Uterus (tissue), 4 donors: ENCODE data around the gene DPEP2. TPM values are rescaled to one million over a fixed set of nuclear protein-coding genes. Genes with fewer than 3 reads are reported as not detected.
A peak's percentile ranks its signal among the peaks of the same experiment; 100 is the strongest.

Experiments used
- DNase-seq, 2 donors: peaks; one replicate each; pipeline ENCODE4 v3.0.0-alpha.2; 2019 to 2020
- H3K27ac ChIP-seq, 2 donors: fragments of 200-600 bp; sonication (generic); 1 replicate in 1 of 2; 2 replicates in 1 of 2; pipeline ENCODE4 v1.5.1; 2016 to 2018
- H3K27me3 ChIP-seq, 2 donors: fragments of 200-600 bp; sonication (generic); one replicate each; pipeline ENCODE4 v1.5.1; 2018 to 2019; ENCODE audit warnings: control low read depth in 1 of 2
- H3K36me3 ChIP-seq, 2 donors: fragments of 200-600 bp; sonication (generic); one replicate each; pipeline ENCODE4 v1.5.1; 2019; ENCODE audit warnings: control low read depth in 1 of 2
- H3K4me1 ChIP-seq, 2 donors: fragments of 200-600 bp; sonication (generic); one replicate each; pipeline ENCODE4 v1.5.1; 2018 to 2019; ENCODE audit warnings: control low read depth in 1 of 2
- H3K4me3 ChIP-seq, 2 donors: fragments of 200-600 bp; sonication (generic); 1 replicate in 1 of 2; 2 replicates in 1 of 2; pipeline ENCODE4 v1.5.1; 2018 to 2019; ENCODE audit warnings: mild to moderate bottlenecking in 1 of 2
- H3K9me3 ChIP-seq, 2 donors: fragments of 200-600 bp; sonication (generic); one replicate each; pipeline ENCODE4 v1.5.1; 2019; ENCODE audit warnings: control low read depth in 1 of 2
- CTCF ChIP-seq, 4 experiments: fragments of 200-600 bp in 2 of 4; fragments of 450-650 bp in 2 of 4; sonication (generic) in 2 of 4; IDR thresholded peaks; one replicate each; pipeline ENCODE4 v1.5.1; 2016 to 2019; ENCODE audit warnings: antibody characterized with exemption in 4 of 4, mild to moderate bottlenecking in 2 of 4, moderate library complexity in 1 of 4
- POLR2A ChIP-seq, 2 donors: fragments of 450-650 bp; IDR thresholded peaks; one replicate each; pipeline ENCODE4 v1.6.1; 2016; ENCODE audit warnings: antibody characterized with exemption in 2 of 2, mild to moderate bottlenecking in 1 of 2, moderate library complexity in 1 of 2
- intact Hi-C: fragments of 100-400 bp; cut with DNase I; formaldehyde crosslinking; loops from one replicate; pipeline ENCODE4 v1.15.1; 2023; ENCODE audit warnings: low total_unique reads
- total RNA-seq, 4 donors: library from RNA; depleted of rRNA in 3 of 4; stranded (reverse); fragments of >200 nt in 3 of 4; gene quantifications; one replicate each; pipeline versions ENCODE4 v1.1.0 to v1.2.4, GENCODE V29; 2014 to 2023
- donor health status: DM: yes; HTN: yes; CAD: no.

Gene DPEP2
- total RNA-seq, 4 donors from 2014 or later = 0.77 to 2.3 (median 0.83) TPM; not detected in 1

- no peak overlapping the region for H3K27ac ChIP-seq
- H3K4me1 ChIP-seq = no peaks in the 10 kb centered on the region
- H3K9me3 ChIP-seq = no peaks in the 10 kb centered on the region
- no peak for DNase-seq
- no peaks in the 10 kb centered on the region for H3K36me3 ChIP-seq
- H3K27me3 ChIP-seq = no peaks in the 10 kb centered on the region
- no peak for TF ChIP-seq CTCF (IDR thresholded peaks at IDR 0.05)
- TF ChIP-seq POLR2A (IDR thresholded peaks at IDR 0.05) = no peak
- intact Hi-C loops = no loop called here
- H3K4me3 ChIP-seq = no peak overlapping the region
Observed at GRCh38 chr16:67949645-67950044, 49.6 kb downstream of the DPEP2 start.

GRCh38 chr16:67948015-67948414 lies 51.3 kb downstream of the DPEP2 start:
- no peaks in the 10 kb centered on the region for H3K36me3 ChIP-seq
- no peaks in the 10 kb centered on the region for H3K9me3 ChIP-seq
- H3K27me3 ChIP-seq = no peaks in the 10 kb centered on the region
- H3K4me1 ChIP-seq = no peaks in the 10 kb centered on the region
- intact Hi-C loops = no loop called here
- H3K27ac ChIP-seq = no peak overlapping the region
- no peak for DNase-seq
- no peak overlapping the region for H3K4me3 ChIP-seq
- TF ChIP-seq POLR2A (IDR thresholded peaks at IDR 0.05) (no peak), CTCF (IDR thresholded peaks at IDR 0.05) (no peak)

DNA sequence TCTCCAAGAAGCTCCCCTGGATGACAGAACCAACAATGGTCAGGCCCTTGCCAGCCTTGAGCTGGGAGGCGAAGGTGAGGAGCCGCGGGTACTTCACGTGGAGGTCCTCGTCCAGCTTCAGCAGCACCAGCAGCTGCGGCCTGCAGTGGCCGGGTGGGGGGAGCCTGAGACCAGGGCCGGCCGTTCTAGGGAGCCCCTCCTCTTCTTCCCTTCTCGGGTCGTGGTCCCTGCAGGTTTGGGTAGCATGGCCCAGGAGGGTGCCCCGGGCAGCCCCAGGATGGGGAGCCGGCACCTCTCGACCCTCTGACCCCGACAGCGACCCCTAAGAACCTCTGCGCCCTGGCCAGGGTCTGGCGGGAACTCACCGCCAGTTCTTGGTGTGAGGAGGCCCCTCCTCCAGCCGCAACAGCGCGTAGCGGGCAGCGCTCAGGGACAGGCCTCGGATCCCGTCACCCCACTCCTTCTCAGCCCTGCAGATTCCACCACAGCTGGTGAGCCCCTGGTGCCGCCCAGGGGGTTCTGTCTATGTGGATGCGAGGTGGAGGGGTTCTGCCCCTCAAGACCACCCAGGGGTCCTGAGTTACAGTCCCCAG lies 52.2 kb downstream of the DPEP2 start:
- intact Hi-C loops = no loop called here
- H3K9me3 ChIP-seq = no peaks in the 10 kb centered on the region
- H3K27ac ChIP-seq = no peak overlapping the region
- DNase-seq = no peak
- no peaks in the 10 kb centered on the region for H3K4me1 ChIP-seq
- no peaks in the 10 kb centered on the region for H3K27me3 ChIP-seq
- TF ChIP-seq POLR2A (IDR thresholded peaks at IDR 0.05) (no peak), CTCF (IDR thresholded peaks at IDR 0.05) (no peak)
- no peak overlapping the region for H3K4me3 ChIP-seq
- H3K36me3 ChIP-seq = no peaks in the 10 kb centered on the region

DNA sequence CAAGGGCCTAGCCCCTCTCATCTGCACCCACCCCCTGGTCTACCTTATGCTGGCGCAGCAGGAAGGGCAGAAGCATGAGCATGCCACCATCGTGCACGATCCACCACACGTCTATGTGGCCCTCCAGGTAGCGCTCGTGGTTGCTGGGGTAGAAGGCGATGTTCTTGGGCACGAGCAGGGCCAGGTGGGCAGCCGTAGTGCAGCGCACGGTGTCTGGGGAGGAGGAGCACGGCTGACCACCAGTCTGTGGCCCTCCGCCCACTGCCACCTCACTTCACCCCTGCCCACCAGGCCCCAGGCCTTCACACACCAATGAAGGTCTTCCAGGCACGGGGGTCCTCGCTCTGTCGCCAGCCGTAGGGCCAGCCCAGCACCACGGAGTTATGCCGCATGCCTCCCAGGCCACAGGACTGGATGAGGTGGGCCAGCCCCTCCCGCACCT lies 53.1 kb downstream of the DPEP2 start:
- DNase-seq = no peak
- no peaks in the 10 kb centered on the region for H3K36me3 ChIP-seq
- H3K4me1 ChIP-seq = no peaks in the 10 kb centered on the region
- H3K4me3 ChIP-seq = no peak overlapping the region
- no peak overlapping the region for H3K27ac ChIP-seq
- intact Hi-C loops = no loop called here
- H3K27me3 ChIP-seq = no peaks in the 10 kb centered on the region
- H3K9me3 ChIP-seq = no peaks in the 10 kb centered on the region
- TF ChIP-seq CTCF (IDR thresholded peaks at IDR 0.05) (no peak), POLR2A (IDR thresholded peaks at IDR 0.05) (no peak)

- H3K27ac ChIP-seq = peak overlapping the region in 1 of 2 donors; percentile 76
- no peak for DNase-seq
- no peaks in the 10 kb centered on the region for H3K9me3 ChIP-seq
- intact Hi-C loops = no loop called here
- H3K4me3 ChIP-seq = no peak overlapping the region
- no peaks in the 10 kb centered on the region for H3K27me3 ChIP-seq
- no peaks in the 10 kb centered on the region for H3K4me1 ChIP-seq
- TF ChIP-seq CTCF (IDR thresholded peaks at IDR 0.05) = no peak
- TF ChIP-seq POLR2A (IDR thresholded peaks at IDR 0.05) = no peak
- no peaks in the 10 kb centered on the region for H3K36me3 ChIP-seq
Observed at GRCh38 chr16:67945392-67945933, 53.8 kb downstream of the DPEP2 start.
